HG03439 (cell line): ENCODE measurements around the gene TBX2.

Experiments
- ATAC-seq: cut with Tn5 transposase; IDR thresholded peaks from one replicate; pipeline ENCODE4 v1.9.1; 2021; ENCODE audit warnings: mild to moderate bottlenecking, moderate library complexity; ENCODE audit not compliant: unreplicated experiment

The TBX2 gene

GRCh38 chr17:61368049-61368831, 31.4 kb upstream of the TBX2 start:
- ATAC-seq, result no peak

- no peak for ATAC-seq
These were observed 30.7 kb upstream of the TBX2 start for GRCh38 chr17:61368832-61369450.

- no peak for ATAC-seq
These were observed 29.9 kb upstream of the TBX2 start for GRCh38 chr17:61369751-61370150.

- ATAC-seq, result no peak
These were observed 28.5 kb upstream of the TBX2 start for GRCh38 chr17:61371179-61371578.

- no peak for ATAC-seq
These were observed 28.0 kb upstream of the TBX2 start for GRCh38 chr17:61371606-61372005.

GRCh38 chr17:61372436-61372835, 27.2 kb upstream of the TBX2 start:
- no peak for ATAC-seq

GRCh38 chr17:61376931-61377838, 22.5 kb upstream of the TBX2 start:
- ATAC-seq, result no peak

- ATAC-seq, result no peak
These were observed 20.8 kb upstream of the TBX2 start for GRCh38 chr17:61378658-61379456.

- no peak for ATAC-seq
These were observed 20.0 kb upstream of the TBX2 start for GRCh38 chr17:61379457-61380216.

- no peak for ATAC-seq
These were observed 19.3 kb upstream of the TBX2 start for GRCh38 chr17:61380217-61380835.

- no peak for ATAC-seq
These were observed 18.7 kb upstream of the TBX2 start for GRCh38 chr17:61380836-61381525.

- no peak for ATAC-seq
These were observed 18.1 kb upstream of the TBX2 start for GRCh38 chr17:61381537-61381936.

- no peak for ATAC-seq
These were observed 16.6 kb upstream of the TBX2 start for GRCh38 chr17:61382796-61383688.

GRCh38 chr17:61383689-61384201, 15.9 kb upstream of the TBX2 start:
- no peak for ATAC-seq

- no peak for ATAC-seq
These were observed 15.3 kb upstream of the TBX2 start for GRCh38 chr17:61384354-61384691.

GRCh38 chr17:61384692-61385576, 14.7 kb upstream of the TBX2 start:
- ATAC-seq, result no peak
